DOHH2 (cell line): ENCODE data around the gene GANAB.

Experiments
- CTCF ChIP-seq: fragments of 200-600 bp; sonication (generic); IDR thresholded peaks from one replicate; pipeline ENCODE4 v1.5.1; 2014; ENCODE audit warnings: antibody characterized with exemption, mild to moderate bottlenecking, low read depth, low read length; ENCODE audit not compliant: poor library complexity, severe bottlenecking
- EZH2phosphoT487 ChIP-seq: fragments of 200-600 bp; sonication (generic); IDR thresholded peaks from 2 replicates; pipeline ENCODE4 v1.6.1; 2017; ENCODE audit warnings: borderline replicate concordance, mild to moderate bottlenecking, antibody characterized with exemption, low read length, moderate library complexity, mixed read lengths

DNA sequence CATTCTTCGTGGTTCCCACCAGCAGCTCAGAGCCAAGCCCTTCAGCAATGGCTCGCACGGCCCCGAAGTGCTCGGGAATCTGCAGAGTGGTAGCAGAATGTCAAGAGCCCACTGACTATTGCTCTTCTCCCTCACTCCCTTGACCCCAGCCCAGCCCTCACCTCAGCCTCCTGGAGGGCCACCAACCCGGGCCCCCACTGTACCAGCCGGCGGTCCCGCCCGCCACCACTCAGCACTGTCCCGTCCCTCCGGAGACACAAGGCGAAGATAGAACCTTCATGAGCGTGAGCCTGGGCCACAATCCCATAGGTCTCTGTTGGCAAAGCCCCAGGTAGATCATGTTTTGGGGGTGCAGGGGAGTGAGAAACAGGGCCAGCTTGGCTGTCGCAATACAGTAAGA lies 40.5 kb downstream of the GANAB start:
- TF ChIP-seq CTCF (no peak), EZH2phosphoT487 (no peak)
